Activated CD4-positive, alpha-beta memory T cell treated with anti-CD3 and anti-CD28 coated beads for 36 hours (primary cell): ENCODE results near the gene NAA25. TPM values are rescaled to one million over a fixed set of nuclear protein-coding genes. Genes with fewer than 3 reads are reported as not detected.

Experiments
- CTCF ChIA-PET: fragments of 350-600 bp; sonication (Branson Sonifier 250); formaldehyde crosslinking; loops from one replicate; lab custom pipeline; 2021; ENCODE audit warnings: antibody characterized with exemption, inconsistent platforms; lab: Charles Lee
- POLR2A ChIA-PET: fragments of 350-600 bp; sonication (Branson Sonifier 250); formaldehyde crosslinking; loops from one replicate; lab custom pipeline; 2021; ENCODE audit warnings: antibody characterized with exemption; lab: Charles Lee
- DNase-seq: peaks from one replicate; pipeline ENCODE4 v3.0.0-alpha.2; 2020
- H3K27ac Mint-ChIP-seq: one replicate; pipeline ENCODE4 v1.8.0; 2021; ENCODE audit warnings: mixed read lengths
- H3K27me3 Mint-ChIP-seq: one replicate; pipeline ENCODE4 v1.8.0; 2021; ENCODE audit warnings: mixed read lengths
- H3K36me3 Mint-ChIP-seq: one replicate; pipeline ENCODE4 v1.8.0; 2021; ENCODE audit warnings: mixed read lengths
- H3K4me1 Mint-ChIP-seq: one replicate; pipeline ENCODE4 v1.8.0; 2021; ENCODE audit warnings: low read depth, mixed read lengths
- H3K4me3 Mint-ChIP-seq: one replicate; pipeline ENCODE4 v1.8.0; 2021; ENCODE audit warnings: mild to moderate bottlenecking, mixed read lengths
- H3K9me3 Mint-ChIP-seq: one replicate; pipeline ENCODE4 v1.8.0; 2021; ENCODE audit warnings: mixed read lengths
- intact Hi-C: fragments of 100-400 bp; cut with micrococcal nuclease; formaldehyde crosslinking; loops from one replicate; pipeline ENCODE4 v1.15.1; 2023
- total RNA-seq, 2 experiments: library from RNA; stranded (reverse); gene quantifications; one replicate each; pipeline ENCODE4 v1.2.3, GENCODE V29; 2021

NAA25 gene
- total RNA-seq, 2 experiments from 2014 or later = 41.7 to 43.3 TPM

- intact Hi-C loops = no loop called here
- peaks cover 46% of the 10 kb centered on the region for H3K36me3 Mint-ChIP-seq
- DNase-seq = no peak
- H3K9me3 Mint-ChIP-seq = no peaks in the 10 kb centered on the region
- H3K4me1 Mint-ChIP-seq = peaks cover 10% of the 10 kb centered on the region
- no peaks in the 10 kb centered on the region for H3K27me3 Mint-ChIP-seq
- CTCF ChIA-PET = no interaction called here
- H3K4me3 Mint-ChIP-seq = no peak overlapping the region
- peak overlapping the region; percentile 30 for H3K27ac Mint-ChIP-seq
- POLR2A ChIA-PET = interaction anchor here (0.6 kb wide), 1 partner anchor 360 kb away, joined by 4 read pairs; no protein-coding TSS in a partner anchor
Measured at GRCh38 chr12:112035219-112035785, 73.3 kb downstream of the NAA25 start.

DNA sequence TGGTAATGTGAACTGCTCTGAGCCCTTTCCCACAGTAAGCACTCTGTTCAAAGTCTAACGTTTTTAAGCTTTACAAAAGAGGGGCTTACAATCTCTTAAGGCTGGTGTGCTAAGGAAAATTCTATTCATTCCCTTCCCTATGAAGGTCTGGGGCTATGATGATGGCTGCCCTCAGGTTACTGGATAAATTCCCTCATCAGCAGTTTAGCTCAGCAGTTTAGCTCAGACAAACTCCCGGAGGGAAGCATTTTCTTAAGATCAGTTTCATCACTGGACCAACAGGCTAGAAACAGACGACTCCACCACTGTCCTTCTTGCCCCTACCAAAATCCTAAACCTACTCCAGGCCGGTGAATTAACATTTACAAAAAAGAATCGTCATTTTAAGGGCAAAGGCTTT lies 76.3 kb downstream of the NAA25 start:
- CTCF ChIA-PET = interaction anchor here (0.6 kb wide), 2 partner anchors 9 to 1560 kb away, joined by 3 to 4 read pairs; no protein-coding TSS in a partner anchor
- H3K9me3 Mint-ChIP-seq = no peaks in the 10 kb centered on the region
- peak overlapping the region; percentile 21 for H3K27ac Mint-ChIP-seq
- H3K4me1 Mint-ChIP-seq = peaks cover 7% of the 10 kb centered on the region
- H3K27me3 Mint-ChIP-seq = no peaks in the 10 kb centered on the region
- peaks cover 33% of the 10 kb centered on the region for H3K36me3 Mint-ChIP-seq
- POLR2A ChIA-PET = no interaction called here
- no peak overlapping the region for H3K4me3 Mint-ChIP-seq
- DNase-seq = no peak
- intact Hi-C loops = no loop called here

- peaks cover 29% of the 10 kb centered on the region for H3K36me3 Mint-ChIP-seq
- intact Hi-C loops = no loop called here
- ChIA-PET POLR2A (no interaction called here), CTCF (no interaction called here)
- no peaks in the 10 kb centered on the region for H3K9me3 Mint-ChIP-seq
- H3K4me3 Mint-ChIP-seq = no peak overlapping the region
- H3K27ac Mint-ChIP-seq = no peak overlapping the region
- peaks cover 7% of the 10 kb centered on the region for H3K4me1 Mint-ChIP-seq
- DNase-seq = no peak
- H3K27me3 Mint-ChIP-seq = no peaks in the 10 kb centered on the region
Measured at GRCh38 chr12:112031472-112031871, 77.1 kb downstream of the NAA25 start.

- intact Hi-C loops = no loop called here
- Mint-ChIP-seq H3K9me3 (no peaks in the 10 kb centered on the region), H3K36me3 (peaks cover 27% of the 10 kb centered on the region), H3K4me1 (peaks cover 16% of the 10 kb centered on the region), H3K27me3 (no peaks in the 10 kb centered on the region), H3K27ac (no peak overlapping the region), H3K4me3 (no peak overlapping the region)
- CTCF ChIA-PET = interaction anchor here (1.3 kb wide), 1 partner anchor 84 kb away, joined by 4 read pairs; no protein-coding TSS in a partner anchor
- DNase-seq = no peak
- POLR2A ChIA-PET = no interaction called here
Measured at GRCh38 chr12:112029301-112029700, 79.3 kb downstream of the NAA25 start.

DNA sequence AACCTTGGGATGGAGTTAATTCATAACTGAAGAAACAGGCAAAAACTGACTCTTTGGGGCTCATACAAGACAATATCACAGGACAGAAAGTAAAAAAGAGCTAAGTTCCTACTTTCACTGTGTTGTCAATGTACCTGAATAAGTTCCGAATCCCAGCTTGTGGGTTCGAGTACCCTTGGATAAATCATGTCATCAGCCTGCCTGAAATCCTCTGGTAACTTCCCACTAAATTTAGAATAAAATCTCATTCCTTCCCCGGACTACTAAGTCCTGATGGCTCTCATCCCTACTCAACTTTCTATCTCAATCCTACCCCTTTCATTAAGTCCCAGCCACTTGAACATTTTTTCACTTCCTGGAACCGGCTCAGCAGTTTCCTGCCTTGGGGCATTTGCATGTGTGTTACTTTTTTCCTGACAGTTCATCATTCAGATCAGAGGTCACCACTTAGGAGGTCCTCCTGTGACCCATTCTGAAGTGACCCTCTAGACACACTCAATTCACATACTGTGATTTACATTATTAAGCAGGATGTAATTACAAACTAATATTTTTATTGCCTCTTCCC lies 82.7 kb downstream of the NAA25 start:
- POLR2A ChIA-PET = no interaction called here
- DNase-seq = no peak
- CTCF ChIA-PET = interaction anchor here (0.9 kb wide), 1 partner anchor 81 kb away, joined by 3 read pairs; no protein-coding TSS in a partner anchor
- intact Hi-C loops = no loop called here
- no peaks in the 10 kb centered on the region for H3K9me3 Mint-ChIP-seq
- H3K27ac Mint-ChIP-seq = peak overlapping the region; percentile 72
- H3K4me3 Mint-ChIP-seq = no peak overlapping the region
- H3K27me3 Mint-ChIP-seq = no peaks in the 10 kb centered on the region
- H3K36me3 Mint-ChIP-seq = peaks cover 30% of the 10 kb centered on the region
- peaks cover 23% of the 10 kb centered on the region for H3K4me1 Mint-ChIP-seq

DNA sequence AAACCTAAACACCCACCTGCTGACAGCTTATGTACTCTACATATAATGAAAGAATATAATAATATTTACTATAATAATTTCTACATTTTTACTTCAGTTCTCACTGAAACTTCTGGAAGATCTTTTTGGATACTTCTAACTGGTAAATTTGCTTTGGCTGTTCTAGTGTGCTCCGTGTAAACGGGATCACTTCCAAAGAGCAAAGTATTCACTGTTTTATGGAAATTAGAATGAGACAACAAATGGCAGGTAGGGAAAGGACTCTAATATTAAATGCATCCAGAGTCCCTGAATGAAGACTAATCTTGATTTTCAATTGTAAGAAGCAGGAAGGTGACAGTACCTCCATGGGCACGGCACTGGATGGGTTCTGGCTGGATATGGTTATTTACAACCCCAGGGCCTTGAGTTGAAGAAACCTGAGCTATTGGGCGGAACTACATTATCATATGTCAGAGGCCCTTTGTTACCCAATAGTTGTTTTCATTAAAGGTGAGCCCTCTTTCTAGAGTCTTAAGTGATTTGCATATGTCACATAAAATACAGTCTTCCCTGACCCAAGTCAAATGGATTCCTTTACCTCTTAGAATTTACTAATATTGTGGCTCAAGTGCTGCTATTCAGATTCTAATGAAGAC lies 84.7 kb downstream of the NAA25 start:
- no peak for DNase-seq
- ChIA-PET POLR2A (interaction anchor here (0.6 to 2.3 kb wide), 2 partner anchors 10 to 52 kb away, joined by 3 to 19 read pairs; partner anchors contain the start of gene ERP29), CTCF (interaction anchor here (0.8 to 3.0 kb wide), 4 partner anchors 9 to 79 kb away, joined by 3 to 10 read pairs (median 4); partner anchors contain the start of genes ERP29 and TMEM116)
- Mint-ChIP-seq H3K27me3 (no peaks in the 10 kb centered on the region), H3K9me3 (no peaks in the 10 kb centered on the region), H3K36me3 (peaks cover 23% of the 10 kb centered on the region), H3K4me3 (no peak overlapping the region), H3K27ac (no peak overlapping the region), H3K4me1 (peaks cover 33% of the 10 kb centered on the region)
- intact Hi-C loops = no loop called here

- peaks cover 23% of the 10 kb centered on the region for H3K36me3 Mint-ChIP-seq
- peak overlapping the region; percentile 28 for H3K27ac Mint-ChIP-seq
- CTCF ChIA-PET = interaction anchor here (0.8 to 3.0 kb wide), 3 partner anchors 8 to 77 kb away, joined by 3 to 10 read pairs (median 5); partner anchors contain the start of genes ERP29 and TMEM116
- DNase-seq = no peak
- H3K27me3 Mint-ChIP-seq = no peaks in the 10 kb centered on the region
- no peak overlapping the region for H3K4me3 Mint-ChIP-seq
- H3K4me1 Mint-ChIP-seq = peaks cover 41% of the 10 kb centered on the region
- POLR2A ChIA-PET = interaction anchor here (0.6 to 2.3 kb wide), 2 partner anchors 8 to 30 kb away, joined by 5 to 19 read pairs; partner anchors contain the start of gene ERP29
- intact Hi-C loops = no loop called here
- no peaks in the 10 kb centered on the region for H3K9me3 Mint-ChIP-seq
Measured at GRCh38 chr12:112022241-112023016, 86.2 kb downstream of the NAA25 start.

GRCh38 chr12:112020947-112021457 lies 87.6 kb downstream of the NAA25 start:
- intact Hi-C loops = no loop called here
- POLR2A ChIA-PET = interaction anchor here (0.7 to 0.8 kb wide), 2 partner anchors 104 to 109 kb away, joined by 3 read pairs; partner anchors contain the start of gene TRAFD1

GRCh38 chr12:112018571-112019237 lies 89.9 kb downstream of the NAA25 start:
- Mint-ChIP-seq H3K4me3 (no peak overlapping the region), H3K27ac (peak overlapping the region; percentile 59), H3K27me3 (no peaks in the 10 kb centered on the region), H3K36me3 (peaks cover 31% of the 10 kb centered on the region), H3K9me3 (peaks cover 7% of the 10 kb centered on the region), H3K4me1 (peaks cover 54% of the 10 kb centered on the region)
- intact Hi-C loops = loop anchor here (10.0 kb wide), 1 partner anchor 424 kb away; the partner anchor contains the start of gene ATXN2
- DNase-seq = no peak
- ChIA-PET CTCF (no interaction called here), POLR2A (no interaction called here)

More at GRCh38 chr12:112020947-112021457, 87.6 kb downstream of the NAA25 start:
- CTCF ChIA-PET = interaction anchor here (0.9 to 3.0 kb wide), 4 partner anchors 8 to 366 kb away, joined by 3 to 10 read pairs (median 3); partner anchors contain the start of genes ERP29 and TMEM116
- H3K27me3 Mint-ChIP-seq = no peaks in the 10 kb centered on the region
- H3K9me3 Mint-ChIP-seq = peaks cover 3% of the 10 kb centered on the region
- DNase-seq = no peak
- no peak overlapping the region for H3K4me3 Mint-ChIP-seq
- H3K27ac Mint-ChIP-seq = no peak overlapping the region
- H3K4me1 Mint-ChIP-seq = peaks cover 48% of the 10 kb centered on the region
- peaks cover 27% of the 10 kb centered on the region for H3K36me3 Mint-ChIP-seq

DNA sequence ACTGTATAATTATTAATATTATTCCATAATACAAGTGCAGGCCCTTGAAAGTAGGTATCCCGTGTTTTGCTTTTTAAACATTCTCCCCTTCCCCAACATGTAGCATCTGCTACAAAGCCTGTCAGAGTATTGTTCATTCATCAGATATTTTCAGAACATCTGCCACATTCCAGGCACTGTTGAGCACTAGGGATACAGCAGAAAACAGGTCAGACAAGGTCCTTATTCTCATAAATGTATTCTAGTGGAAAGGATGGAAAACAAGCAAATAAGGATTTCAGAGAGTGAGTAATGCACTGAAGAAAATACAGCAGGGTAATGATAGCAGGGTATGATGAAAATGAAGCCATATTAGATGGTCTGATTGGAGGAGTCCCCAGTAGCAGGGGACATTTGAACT lies 91.5 kb downstream of the NAA25 start:
- H3K4me3 Mint-ChIP-seq = no peak overlapping the region
- peak overlapping the region; percentile 31 for H3K27ac Mint-ChIP-seq
- CTCF ChIA-PET = interaction anchor here (1.0 to 1.2 kb wide), 2 partner anchors 14 to 15 kb away, joined by 3 read pairs; no protein-coding TSS in a partner anchor
- no peaks in the 10 kb centered on the region for H3K27me3 Mint-ChIP-seq
- H3K9me3 Mint-ChIP-seq = peaks cover 7% of the 10 kb centered on the region
- H3K36me3 Mint-ChIP-seq = peaks cover 30% of the 10 kb centered on the region
- intact Hi-C loops = loop anchor here (10.0 kb wide), 1 partner anchor 422 kb away; the partner anchor contains the start of gene ATXN2
- POLR2A ChIA-PET = no interaction called here
- H3K4me1 Mint-ChIP-seq = peaks cover 46% of the 10 kb centered on the region
- DNase-seq = no peak
